ENCODE results near the gene ARHGAP5. TPM values are rescaled to one million over a fixed set of nuclear protein-coding genes. Genes with fewer than 3 reads are reported as not detected.

The ARHGAP5 gene
- total RNA-seq, 6 experiments from 2014 or later, result 32.0 to 60.5 (median 50.1) TPM

- no peak for DNase-seq
- peak in 1 of 4 donors; percentile 13 for ATAC-seq
Observed at GRCh38 chr14:32104803-32105202, 27.7 kb downstream of the ARHGAP5 start.

GRCh38 chr14:32109676-32110547 lies 32.8 kb downstream of the ARHGAP5 start:
- Histone ChIP-seq H3K27ac (no peak overlapping the region), H3K9me3 (no peaks in the 10 kb centered on the region), H3K36me3 (no peaks in the 10 kb centered on the region), H3K4me3 (no peak overlapping the region), H3K27me3 (no peaks in the 10 kb centered on the region), H3K4me1 (no peaks in the 10 kb centered on the region)
- ATAC-seq (no peak), DNase-seq (no peak)
- 80% methylated on average over 7 of the region's 7 CpGs for WGBS (ENCODE audit: insufficient coverage, low coverage, low lambda C conversion rate, missing lambda C conversion rate)
- no peak for TF ChIP-seq CTCF (IDR thresholded peaks at IDR 0.05)
- TF ChIP-seq POLR2A (IDR thresholded peaks at IDR 0.05), result no peak
- intact Hi-C loops (cut with DNase I), result no loop called here

More at GRCh38 chr14:32104803-32105202, 27.7 kb downstream of the ARHGAP5 start:
- no peaks in the 10 kb centered on the region for H3K4me1 ChIP-seq
- no peaks in the 10 kb centered on the region for H3K9me3 ChIP-seq
- H3K27ac ChIP-seq, result no peak overlapping the region
- TF ChIP-seq CTCF (IDR thresholded peaks at IDR 0.05), result no peak
- no peak for TF ChIP-seq POLR2A (IDR thresholded peaks at IDR 0.05)
- H3K27me3 ChIP-seq, result no peaks in the 10 kb centered on the region
- intact Hi-C loops (cut with DNase I), result no loop called here
- H3K4me3 ChIP-seq, result no peak overlapping the region
- no peaks in the 10 kb centered on the region for H3K36me3 ChIP-seq

- WGBS (ENCODE audit: insufficient coverage, low coverage, low lambda C conversion rate, missing lambda C conversion rate), result 100% methylated on average over 2 of the region's 2 CpGs
- DNase-seq, result no peak
- Histone ChIP-seq H3K36me3 (no peaks in the 10 kb centered on the region), H3K27me3 (no peaks in the 10 kb centered on the region), H3K4me3 (no peak overlapping the region), H3K4me1 (no peaks in the 10 kb centered on the region), H3K27ac (no peak overlapping the region), H3K9me3 (no peaks in the 10 kb centered on the region)
- TF ChIP-seq POLR2A (IDR thresholded peaks at IDR 0.05) (no peak), CTCF (IDR thresholded peaks at IDR 0.05) (no peak)
- no peak for ATAC-seq
- intact Hi-C loops (cut with DNase I), result no loop called here
Observed at GRCh38 chr14:32110548-32110896, 33.4 kb downstream of the ARHGAP5 start.

- TF ChIP-seq POLR2A (IDR thresholded peaks at IDR 0.05), result no peak
- TF ChIP-seq CTCF (IDR thresholded peaks at IDR 0.05), result no peak
- no peaks in the 10 kb centered on the region for H3K27me3 ChIP-seq
- no peak for DNase-seq
- peaks cover 0 to 5% (median 0%) of the 10 kb centered on the region in 4 donors for H3K36me3 ChIP-seq
- H3K9me3 ChIP-seq, result no peaks in the 10 kb centered on the region
- no peak overlapping the region for H3K4me3 ChIP-seq
- no peaks in the 10 kb centered on the region for H3K4me1 ChIP-seq
- ATAC-seq, result no peak
- H3K27ac ChIP-seq, result no peak overlapping the region
- intact Hi-C loops (cut with DNase I), result no loop called here
Observed at GRCh38 chr14:32121536-32121935, 44.4 kb downstream of the ARHGAP5 start.
